ENCODE measurements around the gene STPG1.

The STPG1 gene

GRCh38 chr1:24387636-24388175, 25.9 kb downstream of the STPG1 start:
- peaks cover 43% of the 10 kb centered on the region for H3K36me3 ChIP-seq (ENCODE audit: low read depth)
- ATAC-seq (ENCODE audit: low read depth) (no peak), DNase-seq (ENCODE audit: low spot score) (no peak)
- no peaks in the 10 kb centered on the region for H3K9me3 ChIP-seq (ENCODE audit: severe bottlenecking)
- peaks cover 47% of the 10 kb centered on the region for H3K4me1 ChIP-seq (ENCODE audit: insufficient read depth, poor library complexity, severe bottlenecking)
- no peak overlapping the region for H3K27ac ChIP-seq (ENCODE audit: poor library complexity, severe bottlenecking)
- no peak overlapping the region for H3K4me3 ChIP-seq (ENCODE audit: severe bottlenecking)
- no peak for TF ChIP-seq CTCF (IDR thresholded peaks at IDR 0.05; ENCODE audit: poor library complexity, severe bottlenecking)
- no peaks in the 10 kb centered on the region for H3K27me3 ChIP-seq (ENCODE audit: insufficient read depth, poor library complexity, severe bottlenecking)

- H3K9me3 ChIP-seq (ENCODE audit: severe bottlenecking), result no peaks in the 10 kb centered on the region
- no peak overlapping the region for H3K27ac ChIP-seq (ENCODE audit: poor library complexity, severe bottlenecking)
- DNase-seq (ENCODE audit: low spot score) (no peak), ATAC-seq (ENCODE audit: low read depth) (no peak)
- no peaks in the 10 kb centered on the region for H3K27me3 ChIP-seq (ENCODE audit: insufficient read depth, poor library complexity, severe bottlenecking)
- H3K36me3 ChIP-seq (ENCODE audit: low read depth), result peaks cover 36% of the 10 kb centered on the region
- peaks cover 52% of the 10 kb centered on the region for H3K4me1 ChIP-seq (ENCODE audit: insufficient read depth, poor library complexity, severe bottlenecking)
- H3K4me3 ChIP-seq (ENCODE audit: severe bottlenecking), result no peak overlapping the region
- no peak for TF ChIP-seq CTCF (IDR thresholded peaks at IDR 0.05; ENCODE audit: poor library complexity, severe bottlenecking)
These were observed 26.7 kb downstream of the STPG1 start for GRCh38 chr1:24386931-24387330.

- H3K27me3 ChIP-seq (ENCODE audit: insufficient read depth, poor library complexity, severe bottlenecking), result no peaks in the 10 kb centered on the region
- H3K4me1 ChIP-seq (ENCODE audit: insufficient read depth, poor library complexity, severe bottlenecking), result peaks cover 52% of the 10 kb centered on the region
- H3K36me3 ChIP-seq (ENCODE audit: low read depth), result peaks cover 29% of the 10 kb centered on the region
- ATAC-seq (ENCODE audit: low read depth), result no peak
- H3K27ac ChIP-seq (ENCODE audit: poor library complexity, severe bottlenecking), result peak overlapping the region; percentile 99
- H3K4me3 ChIP-seq (ENCODE audit: severe bottlenecking), result no peak overlapping the region
- no peak for DNase-seq (ENCODE audit: low spot score)
- no peaks in the 10 kb centered on the region for H3K9me3 ChIP-seq (ENCODE audit: severe bottlenecking)
- no peak for TF ChIP-seq CTCF (IDR thresholded peaks at IDR 0.05; ENCODE audit: poor library complexity, severe bottlenecking)
These were observed 27.3 kb downstream of the STPG1 start for GRCh38 chr1:24386241-24386640.

- H3K9me3 ChIP-seq (ENCODE audit: severe bottlenecking), result no peaks in the 10 kb centered on the region
- peak; percentile 64 for TF ChIP-seq CTCF (IDR thresholded peaks at IDR 0.05; ENCODE audit: poor library complexity, severe bottlenecking)
- H3K4me3 ChIP-seq (ENCODE audit: severe bottlenecking), result no peak overlapping the region
- peaks cover 20% of the 10 kb centered on the region for H3K36me3 ChIP-seq (ENCODE audit: low read depth)
- peak overlapping the region; percentile 99 for H3K27ac ChIP-seq (ENCODE audit: poor library complexity, severe bottlenecking)
- no peak for DNase-seq (ENCODE audit: low spot score)
- no peaks in the 10 kb centered on the region for H3K27me3 ChIP-seq (ENCODE audit: insufficient read depth, poor library complexity, severe bottlenecking)
- peaks cover 57% of the 10 kb centered on the region for H3K4me1 ChIP-seq (ENCODE audit: insufficient read depth, poor library complexity, severe bottlenecking)
- ATAC-seq (ENCODE audit: low read depth), result no peak
These were observed 28.2 kb downstream of the STPG1 start for GRCh38 chr1:24385160-24385940.

All from RWPE2 (cell line).